Activated CD8-positive, alpha-beta T cell treated with anti-CD3 and anti-CD28 coated beads, Interleukin-2, amount 10 ng/mL, durations not matched to agents 7 days and 5 days (primary cell): Measurements from ENCODE around the gene SLC26A3. TPM values are rescaled to one million over a fixed set of nuclear protein-coding genes. Genes with fewer than 3 reads are reported as not detected.

Experiments
- total RNA-seq, 2 experiments: library from RNA; stranded (reverse); gene quantifications; one replicate each; pipeline ENCODE4 v1.2.3, GENCODE V29; 2021

SLC26A3 gene
- total RNA-seq, 2 experiments from 2014 or later, result not detected

Other genes with a start within 250 kb of the SLC26A3 start
- gene COG5, start 239.3 kb downstream of the SLC26A3 start, total RNA-seq, result 10 to 100 TPM; 31.3 to 31.8 TPM
- gene DUS4L, start 239.3 kb downstream of the SLC26A3 start, total RNA-seq, result 10 to 100 TPM; 10.3 to 11.1 TPM
- gene BCAP29, start 223.0 kb downstream of the SLC26A3 start, total RNA-seq, result 10 to 100 TPM; 32.1 to 32.7 TPM
- gene SLC26A4, start 142.4 kb downstream of the SLC26A3 start, total RNA-seq, result 1 to 10 TPM in 1 of 2 experiments, under 1 TPM in 1; 0.94 to 1.1 TPM
- gene CBLL1, start 59.1 kb downstream of the SLC26A3 start, total RNA-seq, result 10 to 100 TPM; 36.3 to 42.4 TPM
- gene DLD, start 88.0 kb upstream of the SLC26A3 start, total RNA-seq, result 10 to 100 TPM; 61.2 to 65.0 TPM
- not detected for gene LAMB1, start 199.9 kb upstream of the SLC26A3 start, total RNA-seq